Stimulated activated CD4-positive, alpha-beta T cell treated with anti-CD3 and anti-CD28 coated beads, Interleukin-1b, Interleukin-23, amount 100 ng/mL, for 48 hours (primary cell): Measurements from ENCODE around the gene TMEM97.
"Not testable (repeated sequence)": the region's sequence is repeated elsewhere in the genome, so short reads cannot be mapped to it uniquely, and the experiment has no call there.

Experiments used
- DNase-seq: peaks from one replicate; pipeline ENCODE4 v3.0.0-alpha.2; 2020

TMEM97 gene

DNA sequence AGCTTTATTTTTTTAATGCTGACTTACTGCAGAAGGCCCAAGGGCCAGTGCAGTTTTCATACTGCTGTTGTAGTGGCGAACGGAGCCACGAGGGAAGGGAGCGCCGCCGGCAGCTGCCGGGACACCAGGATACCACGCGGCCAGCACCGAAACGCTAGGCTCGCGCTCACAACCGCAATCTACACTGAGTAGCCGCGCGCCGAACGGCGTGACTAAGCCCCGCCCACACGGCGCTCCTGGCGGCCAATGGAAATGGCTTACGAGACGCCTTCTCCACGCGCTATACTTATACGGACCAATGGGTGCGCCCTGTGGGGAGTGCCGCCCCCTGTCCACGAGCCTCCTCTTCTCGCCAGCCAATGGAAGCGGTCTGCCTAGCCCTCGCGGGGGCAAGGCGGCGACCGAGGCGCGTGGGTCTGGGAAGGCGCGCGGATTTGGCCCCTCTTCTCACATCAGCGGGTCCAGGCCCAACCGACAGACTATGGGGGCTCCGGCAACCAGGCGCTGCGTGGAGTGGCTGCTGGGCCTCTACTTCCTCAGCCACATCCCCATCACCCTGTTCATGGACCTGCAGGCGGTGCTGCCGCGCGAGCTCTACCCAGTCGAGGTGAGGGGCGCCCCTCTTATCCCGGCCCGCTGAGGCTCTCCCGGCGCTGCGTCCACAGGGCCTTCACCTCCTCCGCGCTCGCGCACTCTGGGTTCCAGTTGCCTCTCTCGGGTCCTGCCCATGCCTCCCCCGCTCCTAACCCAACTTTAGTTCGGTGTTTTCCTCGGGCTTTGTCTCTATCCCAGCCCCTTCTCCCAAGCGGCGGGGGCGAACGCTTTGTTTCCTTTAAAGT is at the start of gene TMEM97:
TMEM97 (plus strand) TSS at position 442 of the 839 bp plus-strand sequence; CDS start at position 482, 40 bp downstream.
- DNase-seq = peak; percentile 97

DNA sequence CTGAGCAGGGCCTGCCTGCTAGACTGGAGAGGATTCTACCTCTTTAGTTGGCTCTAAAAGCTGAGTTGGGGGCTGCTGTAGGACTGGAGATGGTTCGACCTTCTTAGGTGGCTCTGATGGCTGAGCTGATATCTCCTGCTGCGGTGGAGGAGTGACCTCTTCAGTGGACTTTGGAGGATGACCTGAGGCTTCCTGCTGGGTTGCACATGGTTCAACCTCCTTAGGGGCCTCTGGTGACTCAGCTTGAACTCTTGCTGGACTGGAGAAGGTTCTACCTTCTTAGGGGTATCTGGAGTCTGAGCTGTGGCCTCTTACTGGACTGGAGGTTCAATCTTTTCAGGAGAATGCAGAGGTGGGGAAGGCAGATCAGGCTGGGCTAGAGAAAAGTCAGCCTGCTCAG is 48.9 kb upstream of the TMEM97 start:
- no peak for DNase-seq

DNA sequence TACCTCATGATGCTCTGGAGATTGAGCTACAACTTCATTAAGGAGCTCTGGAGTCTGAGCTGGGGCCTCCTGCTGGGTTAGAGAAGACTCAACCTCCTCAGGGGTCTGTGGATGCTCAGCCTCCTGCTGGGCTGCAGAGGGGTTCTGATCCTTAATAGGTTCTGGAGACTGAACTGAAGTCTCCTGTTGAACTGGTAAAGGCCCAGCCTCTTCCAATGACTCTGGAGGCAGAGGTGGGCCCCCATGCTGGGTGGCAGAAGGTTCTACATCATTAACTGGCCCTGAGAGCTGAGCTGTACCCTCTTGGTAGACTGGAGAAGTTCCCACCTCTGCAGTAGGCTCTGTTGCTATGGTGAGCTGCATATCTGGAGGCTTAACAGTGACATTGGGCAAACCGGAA is 48.1 kb upstream of the TMEM97 start:
- no peak for DNase-seq

- no peak for DNase-seq
Measured at GRCh38 chr17:28271431-28271830, 47.6 kb upstream of the TMEM97 start.

GRCh38 chr17:28272166-28272565 is 46.8 kb upstream of the TMEM97 start:
- DNase-seq = no peak

DNA sequence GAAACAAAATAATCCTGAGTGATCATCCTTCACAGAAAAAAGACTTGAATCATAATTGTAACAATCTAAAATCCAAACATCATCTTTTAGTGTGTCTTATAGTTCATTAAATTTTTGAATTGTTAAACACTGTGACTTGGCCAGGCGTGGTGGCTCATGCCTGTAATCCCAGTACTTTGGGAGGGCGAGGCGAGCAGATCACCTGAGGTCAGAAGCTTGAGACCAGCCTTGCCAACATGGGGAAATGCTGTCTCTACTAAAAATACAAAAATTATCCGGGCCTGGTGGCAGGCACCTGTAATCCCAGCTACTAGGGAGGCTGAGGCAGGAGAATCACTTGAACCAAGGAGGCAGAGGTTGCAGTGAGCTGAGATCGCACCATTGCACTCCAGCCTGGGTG is 45.7 kb upstream of the TMEM97 start:
- not testable (repeated sequence) for DNase-seq

DNA sequence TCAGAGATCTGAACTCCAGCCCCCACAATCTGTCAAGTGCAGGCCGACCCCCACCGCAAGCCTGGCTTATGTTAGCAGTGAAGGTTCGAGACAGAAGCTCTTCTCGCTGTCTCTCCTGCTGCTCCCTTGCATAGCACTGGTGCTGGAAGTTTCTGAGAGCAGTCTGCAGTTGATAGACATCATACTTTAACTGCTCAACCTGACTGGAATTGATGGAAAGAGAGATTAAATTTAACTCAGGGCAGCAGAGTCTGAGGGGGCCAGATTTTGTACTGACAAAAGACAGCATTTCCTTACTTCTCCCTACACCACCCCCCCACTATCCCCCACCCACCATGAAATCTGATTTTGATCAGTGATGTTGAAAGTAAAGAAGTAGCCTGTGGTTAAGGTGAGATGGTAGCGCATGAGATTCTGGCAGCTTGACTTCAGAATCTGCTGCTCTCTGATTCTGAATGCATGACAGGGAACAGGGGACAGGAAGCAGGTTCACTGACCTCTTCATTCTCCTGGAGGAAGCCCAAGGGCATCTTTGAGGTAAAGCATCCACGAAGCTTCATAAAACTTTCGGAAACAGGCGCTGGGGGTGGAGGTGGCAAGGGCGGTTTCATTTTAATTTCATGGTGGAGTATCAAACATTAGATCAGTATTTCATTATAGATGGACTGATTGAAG is 44.3 kb upstream of the TMEM97 start:
- DNase-seq = no peak

DNA sequence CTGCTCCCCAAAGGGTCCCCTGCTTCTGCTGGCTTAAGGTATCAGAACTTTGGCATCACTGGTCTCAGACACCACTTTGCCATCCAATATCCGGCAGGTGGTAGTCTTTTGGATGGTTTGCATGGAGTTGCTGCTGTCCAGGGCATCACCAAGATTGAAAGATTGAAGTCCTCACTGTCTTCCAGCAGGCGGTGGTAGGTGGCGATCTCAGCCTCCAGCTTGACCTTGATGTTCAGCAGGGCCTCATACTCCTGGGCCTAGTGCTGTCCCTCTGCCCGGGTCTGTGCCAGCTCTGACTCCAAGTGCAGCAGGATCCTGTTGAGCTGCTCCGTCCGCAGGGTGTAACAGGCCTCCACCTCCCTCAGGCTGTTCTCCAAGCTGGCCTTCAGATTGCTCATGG is 43.0 kb upstream of the TMEM97 start:
- no peak for DNase-seq

GRCh38 chr17:28279411-28279810 is 39.6 kb upstream of the TMEM97 start:
- DNase-seq = no peak

GRCh38 chr17:28280826-28281225 is 38.2 kb upstream of the TMEM97 start:
- DNase-seq = no peak

- no peak for DNase-seq
Measured at GRCh38 chr17:28282596-28282995, 36.4 kb upstream of the TMEM97 start.

DNA sequence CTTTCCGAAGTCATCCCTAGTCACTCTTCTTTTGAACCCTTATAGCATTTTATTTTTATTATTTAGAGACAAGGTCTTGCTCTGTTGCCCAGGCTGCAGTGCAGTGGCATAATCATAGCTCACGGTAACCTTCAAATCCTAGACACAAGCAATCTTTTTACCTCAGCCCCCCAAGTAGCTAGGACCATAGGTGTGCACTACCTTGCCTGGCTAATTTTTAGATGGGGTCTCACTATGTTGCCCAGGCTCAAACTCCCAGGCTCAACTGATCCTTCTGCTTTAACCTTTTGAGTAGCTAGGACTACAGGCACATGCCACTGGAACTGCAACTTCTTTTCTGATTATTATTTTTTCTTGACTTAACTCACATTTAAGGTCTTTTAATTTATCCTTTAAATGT is 33.0 kb upstream of the TMEM97 start:
- no peak for DNase-seq

DNA sequence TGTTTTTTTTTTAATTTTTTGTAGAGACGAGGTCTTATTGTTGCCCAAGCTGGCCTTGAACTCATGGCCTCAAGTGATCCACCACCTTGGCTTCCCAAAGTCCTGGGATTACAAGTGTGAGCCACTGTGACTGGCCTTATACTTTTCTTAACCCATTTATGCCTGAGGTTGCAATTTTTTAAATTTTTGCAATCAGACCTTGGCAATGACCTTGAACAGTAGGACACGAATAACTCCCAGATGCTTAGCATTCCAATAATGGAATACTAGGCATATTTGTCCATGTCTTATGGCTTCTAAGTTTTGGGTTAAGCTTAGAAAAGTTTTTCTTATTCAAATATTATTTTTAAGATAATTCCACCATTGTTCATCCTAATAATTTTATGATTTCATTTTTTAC is 28.3 kb upstream of the TMEM97 start:
- no peak for DNase-seq

DNA sequence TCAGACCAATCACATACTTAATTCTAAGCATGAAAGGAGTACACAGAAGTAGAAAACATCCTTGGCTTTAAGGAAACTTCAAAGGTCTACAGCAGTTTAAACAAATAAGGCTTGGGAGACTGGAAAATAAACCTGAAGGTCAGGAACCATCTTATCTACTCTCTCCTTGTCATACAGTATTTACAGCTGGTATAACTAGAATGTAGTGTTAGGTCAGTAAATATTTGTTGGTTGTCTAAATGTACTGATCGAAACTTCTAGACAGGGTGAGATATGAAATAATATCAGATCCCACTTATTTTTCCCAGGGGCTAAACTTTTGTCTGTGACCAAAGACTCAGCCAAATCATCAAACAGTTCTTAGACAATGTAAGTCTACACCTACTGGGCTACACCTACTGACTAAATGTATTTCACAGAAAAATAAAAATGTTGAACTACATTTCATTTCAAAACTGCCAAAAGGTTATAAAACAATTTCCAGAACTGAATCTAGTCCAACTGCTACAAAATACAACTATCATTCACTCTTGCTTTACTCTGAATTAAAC is 27.1 kb upstream of the TMEM97 start:
- DNase-seq = no peak

GRCh38 chr17:28292878-28293277 is 26.1 kb upstream of the TMEM97 start:
- not testable (repeated sequence) for DNase-seq

DNA sequence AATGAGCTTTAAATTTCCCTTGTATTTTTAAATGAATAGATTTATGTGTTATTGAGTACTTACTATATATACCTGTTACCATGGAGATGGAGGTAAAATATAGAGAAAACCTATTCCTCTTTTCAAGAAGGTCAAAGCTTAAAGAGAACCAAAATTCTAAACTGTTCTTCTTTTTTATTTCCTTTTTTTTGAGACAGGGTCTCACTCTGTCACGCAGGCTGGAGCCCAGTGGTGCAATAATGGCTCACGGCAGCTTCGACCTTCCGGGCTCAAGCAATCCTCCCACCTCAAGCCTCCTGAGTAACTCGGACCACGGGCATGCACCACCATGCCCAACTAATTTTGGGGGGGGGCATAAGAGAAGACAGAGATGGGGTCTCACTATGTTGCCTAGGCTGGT is 25.0 kb upstream of the TMEM97 start:
- no peak for DNase-seq

DNA sequence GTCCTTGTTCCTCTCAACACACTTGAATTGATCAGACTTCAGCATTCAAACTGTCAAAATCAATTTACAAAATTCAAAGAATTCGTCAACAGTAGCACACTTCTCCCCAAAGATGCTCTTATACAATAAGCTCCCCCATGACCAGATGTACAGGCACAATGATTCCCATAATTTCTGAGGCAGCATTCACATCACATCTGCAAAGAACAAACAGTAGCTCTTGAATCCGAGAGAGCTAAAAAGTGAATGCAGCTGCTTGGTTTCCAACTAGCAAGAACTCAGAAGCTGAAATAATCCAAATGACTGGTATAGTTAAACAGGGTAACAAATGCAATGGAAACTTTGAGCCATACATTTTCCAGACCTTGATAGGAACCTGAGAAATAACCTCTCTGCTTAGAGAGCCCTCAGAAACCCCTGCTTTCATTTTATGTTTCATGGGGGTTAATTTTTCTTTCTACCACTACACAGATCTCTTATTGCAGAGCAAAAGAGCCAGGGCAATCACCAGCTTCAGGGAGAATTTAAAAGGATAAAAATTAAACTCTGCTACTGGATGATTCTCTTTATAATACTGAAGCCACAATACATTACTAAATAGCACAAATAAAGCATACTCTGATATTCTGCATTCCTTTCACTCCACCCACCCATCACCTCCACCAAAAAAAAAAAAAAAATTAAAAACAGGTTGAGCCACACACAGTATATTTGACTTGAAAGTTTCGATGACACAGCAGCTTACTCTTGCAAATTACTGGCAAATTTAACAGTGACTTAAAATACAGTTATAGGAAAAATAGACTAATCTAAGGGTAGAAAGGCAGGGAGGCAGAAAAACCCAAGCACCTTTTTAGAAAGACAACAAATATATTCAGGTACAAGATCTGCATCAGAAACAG is 23.1 kb upstream of the TMEM97 start:
- no peak for DNase-seq

GRCh38 chr17:28298449-28298848 is 20.6 kb upstream of the TMEM97 start:
- DNase-seq = no peak

DNA sequence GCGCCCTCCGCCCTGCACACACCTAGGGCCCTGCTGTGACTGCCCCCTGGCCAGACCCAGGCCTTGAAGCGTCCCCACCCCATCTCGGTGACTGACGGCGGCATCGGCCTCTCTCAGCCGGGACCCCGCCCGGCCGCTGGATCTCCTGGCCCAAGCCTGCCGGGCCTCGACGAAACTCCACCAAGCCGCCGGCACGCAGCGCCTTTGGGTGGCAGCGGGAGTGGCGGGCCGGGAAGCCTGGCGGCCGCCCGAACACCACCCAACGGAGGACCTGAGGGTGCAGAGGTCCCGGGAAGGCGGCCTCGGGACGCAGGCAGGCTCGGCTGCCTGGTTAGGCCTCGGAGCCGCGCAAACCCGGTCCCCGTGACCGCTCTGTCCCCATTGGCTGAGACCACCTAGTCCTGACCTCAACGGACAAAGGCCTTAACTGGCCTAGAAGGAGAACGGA is 12.0 kb upstream of the TMEM97 start:
- no peak for DNase-seq

- no peak for DNase-seq
Measured at GRCh38 chr17:28313841-28314240, 5.2 kb upstream of the TMEM97 start.

DNA sequence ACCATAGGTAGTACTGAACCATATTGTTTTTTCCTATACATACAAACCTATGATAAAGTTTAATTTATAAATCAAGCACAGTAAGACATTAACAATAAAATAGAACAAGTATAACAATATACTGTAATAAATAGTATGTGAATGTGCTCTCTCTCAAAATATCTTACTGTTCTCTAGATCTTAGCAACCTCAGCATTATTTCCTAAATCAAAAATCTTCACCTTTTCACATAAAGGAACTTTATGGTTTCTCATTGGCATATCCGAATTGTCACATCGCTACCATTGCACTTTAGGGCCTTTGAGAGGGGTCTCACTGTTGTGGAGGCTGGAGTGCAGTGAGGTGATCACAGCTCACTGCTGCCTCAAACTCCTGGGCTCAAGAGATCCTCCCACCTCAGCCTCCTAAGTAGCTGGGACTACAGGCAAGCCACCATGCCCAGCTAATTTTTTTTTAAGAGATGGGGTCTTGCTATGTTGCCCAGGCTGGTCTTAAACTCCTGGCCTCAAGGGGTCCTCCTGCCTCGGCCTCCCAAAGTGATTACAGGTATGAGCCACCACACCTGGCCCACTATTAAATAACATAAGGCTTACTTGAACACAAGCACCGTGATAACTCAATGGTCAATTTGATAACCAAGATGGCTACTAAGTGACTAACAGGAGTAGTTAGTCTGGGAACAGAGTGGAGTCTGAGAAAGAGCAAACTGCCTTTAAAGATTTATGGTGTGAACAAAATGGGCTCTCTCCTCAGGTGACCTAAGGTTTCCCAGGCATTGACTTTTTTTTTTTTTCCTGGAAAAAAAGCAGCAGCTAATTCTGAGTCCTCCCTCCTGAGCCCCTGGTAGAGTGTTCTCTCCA is 2.9 kb upstream of the TMEM97 start:
- no peak for DNase-seq
